NCI-H510A (cell line): ENCODE results near the gene MTCL3.
"Not testable (repeated sequence)": the region's sequence is repeated elsewhere in the genome, so short reads cannot be mapped to it uniquely, and the experiment has no call there.

Source experiments
- DNase-seq: peaks from one replicate; lab custom pipeline; 2025; lab: John Stamatoyannopoulos, UW

Gene MTCL3

DNA sequence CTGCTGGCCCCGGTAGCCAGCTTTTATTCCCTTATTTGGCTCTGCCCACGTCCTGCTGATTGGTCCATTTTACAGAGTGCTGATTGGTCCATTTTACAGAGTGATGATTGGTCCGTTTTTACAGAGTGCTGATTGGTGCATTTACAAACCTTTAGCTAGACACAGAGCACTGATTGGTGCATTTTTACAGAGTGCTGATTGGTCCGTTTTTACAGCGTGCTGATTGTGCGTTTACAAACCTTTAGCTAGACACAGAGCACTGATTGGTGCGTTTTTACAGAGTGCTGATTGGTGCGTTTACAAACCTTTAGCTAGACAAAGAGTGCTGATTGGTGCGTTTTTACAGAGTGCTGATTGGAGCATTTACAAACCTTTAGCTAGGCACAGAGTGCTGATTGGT, 90.6 kb downstream of the MTCL3 start:
- not testable (repeated sequence) for DNase-seq

- no peak for DNase-seq
These were observed 95.2 kb downstream of the MTCL3 start for GRCh38 chr6:127423921-127424320.
